Gastrocnemius medialis (tissue), 4 donors: Measurements from ENCODE around the gene FCRL2. TPM values are rescaled to one million over a fixed set of nuclear protein-coding genes. Genes with fewer than 3 reads are reported as not detected.

ENCODE experiments used
- ATAC-seq, 2 donors: fragments of 150-250 bp; one replicate each; pipeline ENCODE4 v1.9.1; 2016
- DNase-seq, 2 donors: peaks; one replicate each; pipeline ENCODE4 v3.0.0-alpha.2; 2019
- H3K27ac ChIP-seq, 4 donors: fragments of 200-600 bp; sonication (generic); 1 replicate in 1 of 4; 2 replicates in 3 of 4; pipeline ENCODE4 v1.5.1; 2016 to 2018; ENCODE audit warnings: mild to moderate bottlenecking in 2 of 4, moderate library complexity in 1 of 4
- H3K27me3 ChIP-seq, 3 donors: fragments of 200-600 bp; sonication (generic) in 2 of 3; 1 replicate in 1 of 3; 2 replicates in 2 of 3; pipeline versions ENCODE4 v1.5.1 to v1.6.0; 2016 to 2019; ENCODE audit warnings: mild to moderate bottlenecking in 1 of 3, moderate library complexity in 1 of 3
- H3K36me3 ChIP-seq, 2 donors: fragments of 200-600 bp; sonication (generic) in 1 of 2; one replicate each; pipeline ENCODE4 v1.5.1; 2017 to 2018
- H3K4me1 ChIP-seq, 2 donors: fragments of 200-600 bp; sonication (generic) in 1 of 2; one replicate each; pipeline ENCODE4 v1.5.1; 2016 to 2017; ENCODE audit warnings: mild to moderate bottlenecking in 2 of 2
- H3K4me3 ChIP-seq, 4 donors: fragments of 200-600 bp; sonication (generic) in 3 of 4; 1 replicate in 1 of 4; 2 replicates in 3 of 4; pipeline ENCODE4 v1.5.1; 2016 to 2019; ENCODE audit warnings: mild to moderate bottlenecking in 2 of 4
- H3K9me3 ChIP-seq, 3 donors: fragments of 200-600 bp; sonication (generic) in 2 of 3; 1 replicate in 1 of 3; 2 replicates in 2 of 3; pipeline ENCODE4 v1.5.1; 2016 to 2019
- CTCF ChIP-seq, 5 experiments: fragments of 450-650 bp in 3 of 5; fragments of 200-600 bp in 2 of 5; sonication (generic) in 2 of 5; IDR thresholded peaks in 4 of 5; conservative IDR thresholded peaks in 1 of 5; 1 replicate in 4 of 5; 2 replicates in 1 of 5; pipeline ENCODE4 v1.5.1; 2016 to 2019; ENCODE audit warnings: antibody characterized with exemption in 5 of 5, mild to moderate bottlenecking in 3 of 5, moderate library complexity in 3 of 5
- POLR2A ChIP-seq, 2 donors: fragments of 450-650 bp; IDR thresholded peaks; one replicate each; pipeline ENCODE4 v1.6.1; 2017; ENCODE audit warnings: antibody characterized with exemption in 2 of 2, mild to moderate bottlenecking in 2 of 2, moderate library complexity in 2 of 2
- in situ Hi-C, 4 donors: fragments of 200-750 bp; cut with MboI; loops; one replicate each; pipeline versions ENCODE4 v1.15.0 to v1.8.0; 2017; ENCODE audit warnings: low sequenced_read_pairs in 4 of 4
- intact Hi-C: fragments of 100-400 bp; cut with DNase I; formaldehyde crosslinking; loops from one replicate; pipeline ENCODE4 v1.15.1; 2023; ENCODE audit warnings: low total_unique reads
- total RNA-seq, 4 donors: library from RNA; depleted of rRNA; stranded (reverse); fragments of >200 nt; gene quantifications; one replicate each; pipeline versions ENCODE4 v1.1.0 to v1.2.3, GENCODE V29; 2016

The FCRL2 gene
- total RNA-seq, 4 donors from 2014 or later, result 0.19 TPM; not detected in 3

- ATAC-seq, result no peak
- TF ChIP-seq CTCF (IDR thresholded peaks at IDR 0.05 in 4 of 5, conservative IDR thresholded peaks at IDR 0.05 in 1 of 5) (no peak), POLR2A (IDR thresholded peaks at IDR 0.05) (no peak)
- H3K27me3 ChIP-seq, result no peaks in the 10 kb centered on the region
- H3K27ac ChIP-seq, result no peak overlapping the region
- no peak overlapping the region for H3K4me3 ChIP-seq
- H3K4me1 ChIP-seq, result no peaks in the 10 kb centered on the region
- DNase-seq, result no peak
- H3K36me3 ChIP-seq, result no peaks in the 10 kb centered on the region
- intact Hi-C loops (no loop called here), in situ Hi-C loops (no loop called here)
- H3K9me3 ChIP-seq, result no peaks in the 10 kb centered on the region
These were observed 52.3 kb downstream of the FCRL2 start for GRCh38 chr1:157724537-157725220.

- ATAC-seq, result no peak
- H3K9me3 ChIP-seq, result no peaks in the 10 kb centered on the region
- intact Hi-C loops, result no loop called here
- no peak overlapping the region for H3K4me3 ChIP-seq
- in situ Hi-C loops, result no loop called here
- no peak overlapping the region for H3K27ac ChIP-seq
- H3K36me3 ChIP-seq, result no peaks in the 10 kb centered on the region
- H3K4me1 ChIP-seq, result no peaks in the 10 kb centered on the region
- no peaks in the 10 kb centered on the region for H3K27me3 ChIP-seq
- DNase-seq, result no peak
- TF ChIP-seq POLR2A (IDR thresholded peaks at IDR 0.05) (no peak), CTCF (IDR thresholded peaks at IDR 0.05 in 4 of 5, conservative IDR thresholded peaks at IDR 0.05 in 1 of 5) (no peak)
These were observed 53.8 kb downstream of the FCRL2 start for GRCh38 chr1:157723157-157723556.

DNA sequence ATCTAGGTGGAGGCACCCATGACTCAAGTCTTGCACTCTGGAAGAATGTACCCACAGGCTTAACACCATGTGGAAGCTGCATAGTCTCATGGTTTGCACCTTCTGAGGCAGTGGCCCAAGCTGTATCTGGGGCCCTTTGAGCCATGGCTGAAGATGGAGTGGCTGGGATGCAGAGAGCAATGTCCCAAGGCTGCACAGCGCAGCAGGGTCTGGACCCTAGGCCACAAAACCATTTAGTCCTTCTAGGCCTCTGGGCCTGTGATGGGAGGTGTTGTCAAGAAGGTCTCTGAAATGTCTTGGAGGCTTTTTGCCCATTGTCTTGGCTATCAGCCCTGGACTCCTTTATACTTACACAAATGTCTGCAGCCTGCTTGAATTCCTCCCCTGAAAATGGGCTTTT is 54.9 kb downstream of the FCRL2 start:
- in situ Hi-C loops, result no loop called here
- Histone ChIP-seq H3K27me3 (no peaks in the 10 kb centered on the region), H3K27ac (no peak overlapping the region), H3K9me3 (no peaks in the 10 kb centered on the region), H3K36me3 (no peaks in the 10 kb centered on the region), H3K4me1 (no peaks in the 10 kb centered on the region), H3K4me3 (no peak overlapping the region)
- DNase-seq, result no peak
- intact Hi-C loops, result no loop called here
- TF ChIP-seq POLR2A (IDR thresholded peaks at IDR 0.05), result no peak
- TF ChIP-seq CTCF (IDR thresholded peaks at IDR 0.05 in 4 of 5, conservative IDR thresholded peaks at IDR 0.05 in 1 of 5), result no peak
- no peak for ATAC-seq

GRCh38 chr1:157715736-157716135 is 61.2 kb downstream of the FCRL2 start:
- no peak overlapping the region for H3K27ac ChIP-seq
- no peaks in the 10 kb centered on the region for H3K4me1 ChIP-seq
- TF ChIP-seq POLR2A (IDR thresholded peaks at IDR 0.05) (no peak), CTCF (IDR thresholded peaks at IDR 0.05 in 4 of 5, conservative IDR thresholded peaks at IDR 0.05 in 1 of 5) (no peak)
- intact Hi-C loops, result no loop called here
- ATAC-seq (no peak), DNase-seq (no peak)
- in situ Hi-C loops, result no loop called here
- no peaks in the 10 kb centered on the region for H3K27me3 ChIP-seq
- H3K9me3 ChIP-seq, result no peaks in the 10 kb centered on the region
- no peaks in the 10 kb centered on the region for H3K36me3 ChIP-seq
- no peak overlapping the region for H3K4me3 ChIP-seq

GRCh38 chr1:157711802-157712201 is 65.1 kb downstream of the FCRL2 start:
- H3K36me3 ChIP-seq, result no peaks in the 10 kb centered on the region
- no peaks in the 10 kb centered on the region for H3K9me3 ChIP-seq
- no peak for DNase-seq
- ATAC-seq, result no peak
- no peak overlapping the region for H3K27ac ChIP-seq
- H3K4me3 ChIP-seq, result no peak overlapping the region
- TF ChIP-seq POLR2A (IDR thresholded peaks at IDR 0.05) (no peak), CTCF (IDR thresholded peaks at IDR 0.05 in 4 of 5, conservative IDR thresholded peaks at IDR 0.05 in 1 of 5) (no peak)
- H3K4me1 ChIP-seq, result no peaks in the 10 kb centered on the region
- in situ Hi-C loops, result no loop called here
- intact Hi-C loops, result no loop called here
- H3K27me3 ChIP-seq, result no peaks in the 10 kb centered on the region
